HepG2 (cell line): ENCODE results near the gene PDILT. TPM values are rescaled to one million over a fixed set of nuclear protein-coding genes. Genes with fewer than 3 reads are reported as not detected.
"Not testable (repeated sequence)": the region's sequence is repeated elsewhere in the genome, so short reads cannot be mapped to it uniquely, and the experiment has no call there.

ENCODE experiments used
- ATAC-seq: fragments of 200-7000 bp; cut with Tn5 transposase; 3 replicates; pipeline ENCODE4 v1.9.1; 2020; ENCODE audit warnings: mild to moderate bottlenecking, moderate library complexity
- BruUV-seq: library from RNA; stranded (reverse); fragments of 400-500 nt; replicated peaks from 2 replicates; lab custom pipeline; 2021; lab: Mats Ljungman, UMichigan
- CTCF ChIA-PET: fragments of 300-600 bp; formaldehyde crosslinking; extraction: SDS; loops from one replicate; lab custom pipeline; 2021; ENCODE audit warnings: low total read pairs, inconsistent platforms, low intra/inter-chr PET ratio; lab: Yijun Ruan, JAX
- POLR2A ChIA-PET: fragments of 350-600 bp; sonication (Branson Sonifier 250); formaldehyde crosslinking; loops from one replicate; lab custom pipeline; 2020; ENCODE audit warnings: antibody characterized with exemption, inconsistent platforms; lab: Yijun Ruan, JAX
- DNase-seq: peaks from one replicate; pipeline ENCODE4 v3.0.0-alpha.2; 2015; ENCODE audit warnings: low spot score
- FAIRE-seq: peaks from 3 replicates; lab custom pipeline; 2011; peaks lifted over from hg19 to GRCh38; lab: Jason Lieb, UNC
- H2AFZ ChIP-seq: one replicate; pipeline ENCODE4 v1.6.1; 2011; ENCODE audit warnings: low read length, inconsistent platforms
- H3K27ac ChIP-seq: fragments of 300-600 bp; 3 replicates; pipeline ENCODE4 v1.8.0; 2011; ENCODE audit warnings: mixed run types, mild to moderate bottlenecking, mixed read lengths, low read length, inconsistent platforms; ENCODE audit not compliant: insufficient read depth; ENCODE audit errors: extremely low read length
- H3K27me3 ChIP-seq, 2 experiments: fragments of 200-600 bp in 1 of 2; 2 replicates in 1 of 2; 3 replicates in 1 of 2; pipeline versions ENCODE4 v1.6.0 to v1.8.0; 2011; ENCODE audit warnings: low read length in 2 of 2, mild to moderate bottlenecking in 2 of 2, moderate library complexity in 2 of 2, inconsistent platforms in 1 of 2; ENCODE audit not compliant: insufficient read depth in 2 of 2, control insufficient read depth in 1 of 2
- H3K36me3 ChIP-seq, 2 experiments: fragments of 200-600 bp in 1 of 2; replicated peaks in 1 of 2; 2 replicates in 1 of 2; 3 replicates in 1 of 2; pipeline versions ENCODE4 v1.5.1 to v1.8.0; 2011; ENCODE audit warnings: low read length in 2 of 2, inconsistent platforms in 1 of 2; ENCODE audit not compliant: insufficient read depth in 2 of 2, control insufficient read depth in 1 of 2
- H3K4me1 ChIP-seq: 2 replicates; pipeline ENCODE4 v1.5.1; 2012; ENCODE audit warnings: low read length, inconsistent platforms; ENCODE audit not compliant: insufficient read depth
- H3K4me2 ChIP-seq: 2 replicates; pipeline ENCODE4 v1.6.0; 2011; ENCODE audit warnings: low read depth, low read length, inconsistent platforms
- H3K4me3 ChIP-seq, 3 experiments: fragments of 200-600 bp in 1 of 3; sonication (generic), shearing (Covaris generic) in 1 of 3; replicated peaks in 1 of 3; 2 replicates each; pipeline ENCODE4 v1.5.1; 2011 to 2016; ENCODE audit warnings: low read length in 3 of 3, inconsistent platforms in 2 of 3, low read depth in 2 of 3, mild to moderate bottlenecking in 2 of 3, control low read depth in 1 of 3, mixed read lengths in 1 of 3; ENCODE audit not compliant: insufficient read depth in 1 of 3
- H3K79me2 ChIP-seq: one replicate; pipeline ENCODE4 v1.6.1; 2011; ENCODE audit warnings: low read length, inconsistent platforms; ENCODE audit not compliant: insufficient read depth
- H3K9ac ChIP-seq: 2 replicates; pipeline ENCODE4 v1.6.0; 2011; ENCODE audit warnings: mild to moderate bottlenecking, low read depth, low read length, inconsistent platforms; ENCODE audit not compliant: insufficient read depth
- H3K9me3 ChIP-seq: 2 replicates; pipeline ENCODE4 v1.5.1; 2012; ENCODE audit warnings: mild to moderate bottlenecking, low read length
- H4K20me1 ChIP-seq: 2 replicates; pipeline ENCODE4 v1.6.0; 2011; ENCODE audit warnings: inconsistent platforms, mild to moderate bottlenecking, low read length, moderate library complexity; ENCODE audit not compliant: insufficient read depth
- CENPX ChIP-seq: sonication (generic); formaldehyde crosslinking; IDR thresholded peaks from 2 replicates; pipeline ENCODE4 v1.9.0; 2021; ENCODE audit warnings: mild to moderate bottlenecking, missing genetic modification reagents, moderate library complexity
- E2F5 ChIP-seq: sonication (generic); formaldehyde crosslinking; conservative IDR thresholded peaks from 2 replicates; pipeline ENCODE4 v1.4.0; 2020; ENCODE audit warnings: missing genetic modification reagents
- FLYWCH1 ChIP-seq: sonication (generic); formaldehyde crosslinking; IDR thresholded peaks from 2 replicates; pipeline ENCODE4 v1.8.1; 2023; ENCODE audit warnings: mild to moderate bottlenecking, missing genetic modification reagents
- ISX ChIP-seq: sonication (generic); formaldehyde crosslinking; conservative IDR thresholded peaks from 2 replicates; pipeline ENCODE4 v1.5.0; 2020; ENCODE audit warnings: missing genetic modification reagents
- NR3C1 ChIP-seq: sonication (generic); formaldehyde crosslinking; IDR thresholded peaks from 2 replicates; pipeline ENCODE4 v1.4.0; 2020; ENCODE audit warnings: missing genetic modification reagents
- U2AF2 ChIP-seq: fragments of 200-400 bp; formaldehyde crosslinking; IDR thresholded peaks from 2 replicates; pipeline ENCODE4 v1.6.1; 2017; ENCODE audit warnings: low read depth, mild to moderate bottlenecking, low read length
- YEATS4 ChIP-seq: sonication (generic); formaldehyde crosslinking; IDR thresholded peaks from 2 replicates; pipeline ENCODE4 v1.4.0; 2020; ENCODE audit warnings: missing genetic modification reagents, borderline replicate concordance
- ZMYM4 ChIP-seq: sonication (generic); formaldehyde crosslinking; IDR thresholded peaks from 2 replicates; pipeline ENCODE4 v1.8.1; 2023; ENCODE audit warnings: mild to moderate bottlenecking, missing genetic modification reagents
- ZNF597 ChIP-seq: sonication (generic); formaldehyde crosslinking; IDR thresholded peaks from 2 replicates; pipeline ENCODE4 v1.5.0; 2020; ENCODE audit warnings: missing genetic modification reagents
- WGBS: methylation state at CpG from one replicate; pipeline ENCODE4 v1.1.6; 2017; ENCODE audit warnings: low lambda C conversion rate; 5-methylcytosine and 5-hydroxymethylcytosine counted together
- in situ Hi-C: cut with HindIII; loops from 2 replicates; pipeline ENCODE4 v1.10.0; 2017; ENCODE audit warnings: low pct_unique_long_range_greater_than_20kb; ENCODE audit not compliant: extremely low pct_ligation_motif_present
- intact Hi-C: fragments of 100-400 bp; cut with micrococcal nuclease; formaldehyde crosslinking; loops from one replicate; pipeline ENCODE4 v1.10.0; 2022; ENCODE audit not compliant: unreplicated experiment
- polyA plus RNA-seq, 8 experiments: library from polyadenylated mRNA; depleted of rRNA in 3 of 8; stranded (reverse) in 7 of 8; unstranded in 1 of 8; fragments of >200 nt; fragmentation: Illumina TruSeq in 4 of 8; extraction: Trizol in 4 of 8; gene quantifications; 2 replicates each; pipeline versions ENCODE4 v1.2.1 to v1.2.3, GENCODE V29; 2011 to 2016; ENCODE audit warnings: low read depth in 4 of 8, missing spikeins in 1 of 8, mixed read lengths in 1 of 8; ENCODE audit not compliant: insufficient read depth in 1 of 8
- total RNA-seq, 5 experiments: library from RNA; depleted of rRNA; stranded (reverse); fragments of >200 nt; fragmentation: Illumina TruSeq; extraction: Trizol; gene quantifications; 2 replicates each; pipeline ENCODE4 v1.2.3, GENCODE V29; 2016; ENCODE audit warnings: low read depth in 1 of 5

The PDILT gene
- total and polyA plus RNA-seq, 2 of the 13 experiments (the other 11 are each of a cell fraction or from before 2014, with no cell fraction given): not detected

- H3K4me3 ChIP-seq, CTCF ChIA-PET, H3K27ac ChIP-seq, in situ Hi-C loops, H3K27me3 ChIP-seq, H3K79me2 ChIP-seq, POLR2A ChIA-PET, H3K36me3 ChIP-seq, FAIRE-seq, ATAC-seq, H3K4me2 ChIP-seq, H3K9me3 ChIP-seq, H3K9ac ChIP-seq, H4K20me1 ChIP-seq, DNase-seq, BruUV-seq, H2AFZ ChIP-seq: not testable (repeated sequence)
- WGBS: 94% methylated on average over 2 of the region's 2 CpGs
- TF ChIP-seq ZMYM4 (CRISPR knock-in tag): 0 out of 2 replicates have a peak, but pooled peaks have one; percentile 5
- intact Hi-C loops: loop anchor here (10.0 kb wide), 1 partner anchor 1317 kb away; no protein-coding TSS in a partner anchor
- peaks cover 41% of the 10 kb centered on the region for H3K4me1 ChIP-seq
These were observed 17.2 kb upstream of the PDILT start for GRCh38 chr16:20421748-20422147.

- H3K36me3 ChIP-seq, H3K27ac ChIP-seq, intact Hi-C loops, H3K9ac ChIP-seq, FAIRE-seq, in situ Hi-C loops, H4K20me1 ChIP-seq, BruUV-seq, CTCF ChIA-PET, H3K27me3 ChIP-seq, H3K4me2 ChIP-seq, H3K9me3 ChIP-seq, ATAC-seq, H2AFZ ChIP-seq, POLR2A ChIA-PET, H3K4me3 ChIP-seq, H3K79me2 ChIP-seq, DNase-seq: not testable (repeated sequence)
- WGBS: 84% methylated on average over 8 of the region's 8 CpGs
- H3K4me1 ChIP-seq: peaks cover 17% of the 10 kb centered on the region
These were observed 14.6 kb upstream of the PDILT start for GRCh38 chr16:20419093-20419492.

GRCh38 chr16:20415541-20415940, 11.0 kb upstream of the PDILT start:
- no TSS peak for BruUV-seq
- in situ Hi-C loops: no loop called here
- no peak for FAIRE-seq
- TF ChIP-seq ISX (no peak), CENPX (no peak), FLYWCH1 (CRISPR knock-in tag) (no peak), YEATS4 (no peak), U2AF2 (no peak), NR3C1 (CRISPR knock-in tag) (no peak), ZNF597 (no peak), E2F5 (CRISPR knock-in tag) (no peak)

More at GRCh38 chr16:20415541-20415940, 11.0 kb upstream of the PDILT start:
- H3K4me3 ChIP-seq: no peak overlapping the region
- no peaks in the 10 kb centered on the region for H3K79me2 ChIP-seq
- H4K20me1 ChIP-seq: no peaks in the 10 kb centered on the region
- H3K9ac ChIP-seq: no peak overlapping the region
- no peak overlapping the region for H3K4me2 ChIP-seq
- ChIA-PET POLR2A (no interaction called here), CTCF (no interaction called here)
- no peaks in the 10 kb centered on the region for H3K27me3 ChIP-seq
- no peak overlapping the region for H2AFZ ChIP-seq
- no peak overlapping the region for H3K27ac ChIP-seq
- DNase-seq (no peak), ATAC-seq (no peak)
- WGBS: 60% methylated on average over 1 of the region's 1 CpG
- intact Hi-C loops: no loop called here
- H3K36me3 ChIP-seq: no peaks in the 10 kb centered on the region
- peaks cover 9% of the 10 kb centered on the region for H3K4me1 ChIP-seq
- no peaks in the 10 kb centered on the region for H3K9me3 ChIP-seq
